ENCODE measurements around the gene ZNF722. TPM values are rescaled to one million over a fixed set of nuclear protein-coding genes. Genes with fewer than 3 reads are reported as not detected.
"Not testable (repeated sequence)": the region's sequence is repeated elsewhere in the genome, so short reads cannot be mapped to it uniquely, and the experiment has no call there.

Gene ZNF722
- not detected for total RNA-seq

DNA sequence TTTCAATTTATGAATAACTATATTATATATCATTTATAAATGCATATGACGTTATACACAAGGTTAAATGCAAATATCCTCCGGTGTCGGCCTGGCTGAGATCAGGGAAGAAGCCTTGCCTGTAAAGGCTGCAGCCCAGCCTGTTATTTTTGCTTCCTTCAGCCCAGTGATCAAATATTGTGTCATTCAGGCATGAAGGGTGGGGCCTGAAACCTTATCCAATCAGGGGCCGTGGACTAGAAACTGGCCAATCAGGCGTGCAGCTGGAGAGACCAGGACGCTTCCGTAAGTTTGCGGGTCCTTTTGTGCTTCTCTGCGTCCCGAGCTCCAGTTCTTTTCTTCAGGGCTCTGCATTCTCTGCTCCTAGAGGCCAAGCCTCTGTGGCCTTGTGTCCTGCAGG is at the start of gene ZNF722:
ZNF722 (plus strand) TSS at position 301 of the 400 bp plus-strand sequence. CDS start 113 bp downstream, outside the sequence.
- H3K4me1 Mint-ChIP-seq (ENCODE audit: low read depth): no peaks in the 10 kb centered on the region
- ATAC-seq: no peak
- no peak for DNase-seq
- no peak within 1 kb of the TSS for H3K4me3 Mint-ChIP-seq
- peaks cover 13% of the 10 kb centered on the region for H3K9me3 Mint-ChIP-seq (ENCODE audit: insufficient read depth)
- ChIA-PET CTCF (no interaction called here), POLR2A (no interaction called here)
- H3K27ac Mint-ChIP-seq: no peak within 1 kb of the TSS
- H3K27me3 Mint-ChIP-seq (ENCODE audit: low read depth): no peaks in the 10 kb centered on the region
- no peaks in the 10 kb centered on the region for H3K36me3 Mint-ChIP-seq (ENCODE audit: low read depth)

DNA sequence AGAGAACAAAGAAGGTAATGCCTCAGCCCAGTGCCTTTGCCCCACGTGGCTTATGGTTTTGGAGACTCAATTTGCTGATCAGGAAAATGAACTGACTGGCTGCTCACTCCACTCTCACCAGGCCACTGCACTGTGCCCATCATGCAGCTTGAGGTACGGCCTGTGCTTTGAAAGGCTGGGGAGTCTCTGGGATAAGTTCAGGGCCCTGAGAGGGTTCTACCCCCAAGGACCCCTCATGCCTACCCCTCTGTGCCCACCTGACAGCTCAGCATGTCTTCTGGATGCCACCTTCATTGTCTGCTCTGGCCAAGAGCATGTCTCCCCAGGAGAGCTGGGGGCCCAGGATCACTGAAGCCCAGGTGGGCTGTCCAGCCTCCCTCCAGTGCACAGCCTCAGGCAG is 45.5 kb upstream of the ZNF722 start:
- H3K36me3 Mint-ChIP-seq (ENCODE audit: low read depth): no peaks in the 10 kb centered on the region
- H3K4me3 Mint-ChIP-seq: no peak overlapping the region
- ChIA-PET POLR2A (no interaction called here), CTCF (no interaction called here)
- ATAC-seq (no peak), DNase-seq (no peak)
- no peaks in the 10 kb centered on the region for H3K27me3 Mint-ChIP-seq (ENCODE audit: low read depth)
- H3K9me3 Mint-ChIP-seq (ENCODE audit: insufficient read depth): peaks cover 16% of the 10 kb centered on the region
- H3K27ac Mint-ChIP-seq: no peak overlapping the region
- no peaks in the 10 kb centered on the region for H3K4me1 Mint-ChIP-seq (ENCODE audit: low read depth)

DNA sequence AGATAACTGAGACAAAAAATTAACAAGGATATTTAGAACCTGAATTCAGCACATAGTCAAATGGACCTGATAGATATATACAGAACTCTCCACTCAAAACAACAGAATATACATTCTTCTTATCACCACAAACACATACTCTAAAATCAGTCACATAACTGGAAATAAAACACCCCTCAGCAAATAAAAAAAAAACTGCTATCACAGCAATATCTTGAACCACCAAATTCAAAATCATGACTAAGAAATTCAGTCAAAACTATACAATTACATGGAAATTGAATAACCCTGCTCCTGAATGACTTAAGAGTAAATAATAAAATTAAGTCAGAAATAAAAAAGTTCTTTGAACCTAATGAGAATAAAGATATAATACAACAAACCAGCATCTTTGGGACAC is 30.0 kb upstream of the ZNF722 start:
- H3K4me3 Mint-ChIP-seq: no peak overlapping the region
- peaks cover 18% of the 10 kb centered on the region for H3K9me3 Mint-ChIP-seq (ENCODE audit: insufficient read depth)
- no peak overlapping the region for H3K27ac Mint-ChIP-seq
- ATAC-seq (no peak), DNase-seq (no peak)
- H3K36me3 Mint-ChIP-seq (ENCODE audit: low read depth): no peaks in the 10 kb centered on the region
- no peaks in the 10 kb centered on the region for H3K27me3 Mint-ChIP-seq (ENCODE audit: low read depth)
- POLR2A ChIA-PET: no interaction called here
- H3K4me1 Mint-ChIP-seq (ENCODE audit: low read depth): no peaks in the 10 kb centered on the region
- CTCF ChIA-PET: no interaction called here

DNA sequence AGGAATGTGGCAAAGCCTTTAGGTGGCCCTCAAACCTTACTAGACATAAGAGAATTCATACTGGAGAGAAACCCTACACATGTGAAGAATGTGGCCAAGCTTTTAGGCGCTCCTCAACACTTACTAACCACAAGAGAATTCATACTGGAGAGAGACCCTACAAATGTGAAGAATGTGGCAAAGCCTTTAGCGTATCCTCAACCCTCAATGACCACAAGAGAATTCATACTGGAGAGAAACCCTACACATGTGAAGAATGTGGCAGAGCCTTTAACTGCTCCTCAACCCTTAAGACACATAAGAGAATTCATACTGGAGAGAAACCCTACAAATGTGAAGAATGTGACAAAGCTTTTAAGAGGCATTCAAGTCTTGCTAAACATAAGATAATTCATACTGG is 16.8 kb downstream of the ZNF722 start:
- ATAC-seq; CTCF ChIA-PET; DNase-seq; H3K36me3 Mint-ChIP-seq (ENCODE audit: low read depth); H3K4me3 Mint-ChIP-seq; H3K4me1 Mint-ChIP-seq (ENCODE audit: low read depth); POLR2A ChIA-PET; H3K27me3 Mint-ChIP-seq (ENCODE audit: low read depth); H3K27ac Mint-ChIP-seq: not testable (repeated sequence)
- peaks cover 44% of the 10 kb centered on the region for H3K9me3 Mint-ChIP-seq (ENCODE audit: insufficient read depth)

DNA sequence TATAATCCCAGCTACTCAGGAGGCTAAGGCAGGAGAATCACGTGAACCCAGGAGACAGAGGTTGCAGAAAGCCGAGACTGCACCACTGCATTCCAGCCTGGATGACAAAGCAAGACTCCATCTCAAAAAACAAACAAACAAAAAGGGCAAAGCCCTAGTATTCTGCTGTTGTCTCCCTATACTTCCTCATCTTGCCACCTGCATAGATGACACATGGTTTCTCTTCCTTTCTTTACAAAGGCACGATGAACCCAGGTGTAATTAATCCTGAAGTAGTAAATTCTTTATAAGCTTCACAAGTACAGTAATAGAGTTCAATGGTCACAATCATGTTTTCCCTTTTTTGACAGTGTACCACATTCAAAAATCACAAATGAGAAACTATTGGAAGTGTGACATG is 36.7 kb downstream of the ZNF722 start:
- Mint-ChIP-seq H3K27me3 (ENCODE audit: low read depth) (no peaks in the 10 kb centered on the region), H3K27ac (no peak overlapping the region), H3K9me3 (ENCODE audit: insufficient read depth) (peaks cover 45% of the 10 kb centered on the region), H3K4me3 (no peak overlapping the region), H3K36me3 (ENCODE audit: low read depth) (peaks cover 2% of the 10 kb centered on the region), H3K4me1 (ENCODE audit: low read depth) (no peaks in the 10 kb centered on the region)
- ChIA-PET POLR2A (no interaction called here), CTCF (no interaction called here)
- DNase-seq: no peak
- no peak for ATAC-seq

DNA sequence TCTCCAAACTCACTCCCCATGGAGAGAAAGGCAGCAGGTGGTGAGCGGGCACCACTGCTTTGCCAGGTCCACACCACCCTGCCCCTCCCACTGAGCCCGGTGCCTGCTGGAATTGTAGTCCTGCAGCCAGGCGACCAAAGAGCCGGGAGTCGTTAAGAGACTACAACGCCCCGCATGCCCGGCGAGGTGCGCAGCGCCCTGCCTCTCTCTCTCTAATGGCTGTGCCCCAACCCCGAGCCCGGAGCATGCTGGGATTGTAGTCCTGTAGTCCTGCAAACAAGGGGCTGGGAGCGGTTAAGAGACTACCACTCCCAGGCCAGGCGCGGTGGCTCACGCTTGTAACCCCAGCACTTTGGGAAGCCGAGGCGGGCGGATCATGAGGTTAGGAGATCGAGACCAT is 38.4 kb downstream of the ZNF722 start:
- peaks cover 2% of the 10 kb centered on the region for H3K36me3 Mint-ChIP-seq (ENCODE audit: low read depth)
- peaks cover 39% of the 10 kb centered on the region for H3K9me3 Mint-ChIP-seq (ENCODE audit: insufficient read depth)
- ATAC-seq (no peak), DNase-seq (no peak)
- no peak overlapping the region for H3K4me3 Mint-ChIP-seq
- H3K27me3 Mint-ChIP-seq (ENCODE audit: low read depth): no peaks in the 10 kb centered on the region
- ChIA-PET POLR2A (no interaction called here), CTCF (no interaction called here)
- H3K27ac Mint-ChIP-seq: no peak overlapping the region
- no peaks in the 10 kb centered on the region for H3K4me1 Mint-ChIP-seq (ENCODE audit: low read depth)

DNA sequence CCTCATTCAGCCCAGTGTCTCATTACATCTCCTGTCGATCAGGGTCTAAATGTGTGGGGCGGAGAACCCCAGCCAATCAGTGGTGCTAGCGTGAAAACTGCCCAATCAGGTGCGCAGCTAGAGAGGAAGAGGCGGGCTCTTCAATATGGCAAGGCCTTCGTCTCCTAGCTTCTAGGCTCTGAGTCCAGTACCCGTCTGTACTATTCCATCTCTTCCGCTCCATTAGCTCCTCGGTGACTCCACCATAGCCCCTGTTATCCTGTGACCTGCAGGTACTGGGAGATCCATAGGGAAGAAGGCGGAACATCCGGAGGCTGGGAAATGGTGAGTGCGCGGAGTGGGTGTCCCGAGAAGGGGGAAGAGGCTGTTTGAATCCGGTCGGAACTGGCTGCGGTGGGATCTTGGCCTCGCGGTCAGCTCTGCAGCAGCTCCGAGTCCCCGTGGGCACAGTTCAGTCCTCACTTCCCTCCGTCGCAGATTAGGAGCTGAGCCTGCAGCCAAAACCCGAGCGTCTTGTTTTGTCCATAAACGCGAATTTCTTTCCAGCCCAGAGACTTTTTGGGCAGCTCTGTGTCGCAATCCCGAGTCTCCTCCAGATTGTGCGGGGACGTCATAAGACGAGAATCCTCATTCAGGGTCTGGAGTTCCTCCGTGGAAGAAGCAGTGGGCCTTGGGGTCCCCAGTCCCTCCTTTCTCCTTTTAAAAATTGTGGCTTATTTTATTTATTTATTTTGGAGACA is 46.8 kb downstream of the ZNF722 start, which contains the start of gene ZNF727:
ZNF727 (plus strand) TSS at position 134 of the 740 bp plus-strand sequence; CDS start at position 322, 188 bp downstream.
- Mint-ChIP-seq H3K4me1 (ENCODE audit: low read depth) (no peaks in the 10 kb centered on the region), H3K36me3 (ENCODE audit: low read depth) (no peaks in the 10 kb centered on the region), H3K27me3 (ENCODE audit: low read depth) (no peaks in the 10 kb centered on the region), H3K9me3 (ENCODE audit: insufficient read depth) (peaks cover 46% of the 10 kb centered on the region), H3K4me3 (no peak within 1 kb of the TSS), H3K27ac (no peak within 1 kb of the TSS)
- ATAC-seq: no peak
- DNase-seq: no peak
- ChIA-PET POLR2A (no interaction called here), CTCF (no interaction called here)

DNA sequence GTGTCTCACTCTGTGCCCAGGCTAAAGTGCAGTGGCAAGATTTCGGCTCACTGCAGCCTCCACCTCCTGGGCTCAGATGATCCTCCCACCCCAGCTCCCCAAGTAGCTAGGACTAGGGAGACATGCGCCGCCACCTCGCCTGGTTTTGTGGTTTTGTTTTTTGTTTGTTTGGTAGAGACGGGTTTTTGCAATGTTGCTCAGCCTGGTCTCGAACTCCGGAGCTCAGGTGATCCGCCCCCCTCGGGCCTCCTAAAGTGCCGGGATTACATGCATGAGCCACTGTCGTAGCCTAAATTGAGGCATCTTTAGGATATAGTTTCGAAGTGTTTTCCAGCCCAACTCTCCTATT is 47.4 kb downstream of the ZNF722 start:
- DNase-seq (no peak), ATAC-seq (no peak)
- POLR2A ChIA-PET: no interaction called here
- CTCF ChIA-PET: no interaction called here
- Mint-ChIP-seq H3K36me3 (ENCODE audit: low read depth) (no peaks in the 10 kb centered on the region), H3K4me1 (ENCODE audit: low read depth) (no peaks in the 10 kb centered on the region), H3K27ac (no peak overlapping the region), H3K27me3 (ENCODE audit: low read depth) (no peaks in the 10 kb centered on the region), H3K4me3 (no peak overlapping the region), H3K9me3 (ENCODE audit: insufficient read depth) (peaks cover 46% of the 10 kb centered on the region)

Other genes starting within 250 kb of the ZNF722 start
- gene ZNF727, start 46.6 kb downstream of the ZNF722 start, total RNA-seq: not detected
- not detected for gene ZNF735, start 208.4 kb downstream of the ZNF722 start, total RNA-seq
- not detected for gene ZNF679, start 229.6 kb downstream of the ZNF722 start, total RNA-seq